Suprapubic skin (tissue), 4 donors: ENCODE results near the gene RAB27A. TPM values are rescaled to one million over a fixed set of nuclear protein-coding genes. Genes with fewer than 3 reads are reported as not detected.

Experiments
- DNase-seq, 2 donors: peaks; one replicate each; pipeline ENCODE4 v3.0.0-alpha.2; 2019; ENCODE audit warnings: low spot score in 2 of 2
- H3K27ac ChIP-seq: fragments of 200-600 bp; sonication (generic); one replicate; pipeline ENCODE4 v1.5.1; 2019
- H3K27me3 ChIP-seq: fragments of 200-600 bp; sonication (generic); one replicate; pipeline ENCODE4 v1.5.1; 2019
- H3K36me3 ChIP-seq: fragments of 200-600 bp; sonication (generic); one replicate; pipeline ENCODE4 v1.5.1; 2019
- H3K4me1 ChIP-seq: fragments of 200-600 bp; sonication (generic); one replicate; pipeline ENCODE4 v1.5.1; 2019
- H3K4me3 ChIP-seq: fragments of 200-600 bp; sonication (generic); one replicate; pipeline ENCODE4 v1.5.1; 2019; ENCODE audit warnings: mild to moderate bottlenecking
- H3K9me3 ChIP-seq: fragments of 200-600 bp; sonication (generic); one replicate; pipeline ENCODE4 v1.5.1; 2019
- EP300 ChIP-seq: sonication (generic); formaldehyde crosslinking; IDR thresholded peaks from one replicate; pipeline ENCODE4 v1.6.1; 2017; ENCODE audit warnings: antibody characterized with exemption
- POLR2A ChIP-seq, 2 donors: fragments of 450-650 bp; IDR thresholded peaks; one replicate each; pipeline ENCODE4 v1.6.1; 2017; ENCODE audit warnings: antibody characterized with exemption in 2 of 2, mild to moderate bottlenecking in 2 of 2, moderate library complexity in 2 of 2
- POLR2AphosphoS5 ChIP-seq, 3 donors: sonication (generic); formaldehyde crosslinking; IDR thresholded peaks; one replicate each; pipeline ENCODE4 v1.6.1; 2017; ENCODE audit warnings: antibody characterized with exemption in 3 of 3
- WGBS: methylation state at CpG from one replicate; pipeline ENCODE4 v1.1.5; 2018; 5-methylcytosine and 5-hydroxymethylcytosine counted together
- total RNA-seq, 4 donors: library from RNA; depleted of rRNA; stranded (reverse); fragments of >200 nt; gene quantifications; one replicate each; pipeline ENCODE4 v1.1.0, GENCODE V29; 2016
- TF ChIP-seq, protein P1 (sequence below), 2 donors: fragments of 200-600 bp in 1 of 2; fragments of 450-650 bp in 1 of 2; sonication (generic) in 1 of 2; IDR thresholded peaks; one replicate each; pipeline ENCODE4 v1.5.1; 2016 to 2019; ENCODE audit warnings: antibody characterized with exemption in 2 of 2, mild to moderate bottlenecking in 1 of 2, moderate library complexity in 1 of 2

The RAB27A gene
- total RNA-seq, 4 donors from 2014 or later = 7.8 to 16.1 (median 9.2) TPM

DNA sequence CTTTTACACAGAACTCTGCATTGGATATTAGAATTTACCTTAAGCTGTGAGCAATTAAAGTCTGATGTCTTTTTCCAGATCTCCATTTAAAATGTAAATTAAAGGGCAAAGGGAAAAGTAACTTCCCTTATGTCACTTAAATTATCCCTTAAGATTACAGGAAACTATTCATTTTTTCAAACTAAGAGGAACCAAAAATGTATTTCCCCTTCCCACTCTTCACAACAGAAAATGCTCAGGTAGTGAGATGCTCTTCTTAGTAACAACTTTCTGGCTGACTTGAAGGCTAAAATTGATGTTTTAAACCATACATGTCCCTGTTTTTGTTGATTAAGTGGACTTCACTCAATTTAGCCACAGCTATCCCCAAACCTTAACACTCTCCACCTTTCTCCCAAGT is 110.5 kb downstream of the RAB27A start:
- H3K4me1 ChIP-seq = no peaks in the 10 kb centered on the region
- no peaks in the 10 kb centered on the region for H3K27me3 ChIP-seq
- no peaks in the 10 kb centered on the region for H3K9me3 ChIP-seq
- H3K27ac ChIP-seq = no peak overlapping the region
- TF ChIP-seq POLR2A (IDR thresholded peaks at IDR 0.05) (no peak), EP300 (no peak), POLR2AphosphoS5 (IDR thresholded peaks at IDR 0.05) (no peak)
- TF ChIP-seq, protein P1, sequence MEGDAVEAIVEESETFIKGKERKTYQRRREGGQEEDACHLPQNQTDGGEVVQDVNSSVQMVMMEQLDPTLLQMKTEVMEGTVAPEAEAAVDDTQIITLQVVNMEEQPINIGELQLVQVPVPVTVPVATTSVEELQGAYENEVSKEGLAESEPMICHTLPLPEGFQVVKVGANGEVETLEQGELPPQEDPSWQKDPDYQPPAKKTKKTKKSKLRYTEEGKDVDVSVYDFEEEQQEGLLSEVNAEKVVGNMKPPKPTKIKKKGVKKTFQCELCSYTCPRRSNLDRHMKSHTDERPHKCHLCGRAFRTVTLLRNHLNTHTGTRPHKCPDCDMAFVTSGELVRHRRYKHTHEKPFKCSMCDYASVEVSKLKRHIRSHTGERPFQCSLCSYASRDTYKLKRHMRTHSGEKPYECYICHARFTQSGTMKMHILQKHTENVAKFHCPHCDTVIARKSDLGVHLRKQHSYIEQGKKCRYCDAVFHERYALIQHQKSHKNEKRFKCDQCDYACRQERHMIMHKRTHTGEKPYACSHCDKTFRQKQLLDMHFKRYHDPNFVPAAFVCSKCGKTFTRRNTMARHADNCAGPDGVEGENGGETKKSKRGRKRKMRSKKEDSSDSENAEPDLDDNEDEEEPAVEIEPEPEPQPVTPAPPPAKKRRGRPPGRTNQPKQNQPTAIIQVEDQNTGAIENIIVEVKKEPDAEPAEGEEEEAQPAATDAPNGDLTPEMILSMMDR (IDR thresholded peaks at IDR 0.05) = no peak
- peaks cover 39% of the 10 kb centered on the region for H3K36me3 ChIP-seq
- DNase-seq = no peak
- no peak overlapping the region for H3K4me3 ChIP-seq

DNA sequence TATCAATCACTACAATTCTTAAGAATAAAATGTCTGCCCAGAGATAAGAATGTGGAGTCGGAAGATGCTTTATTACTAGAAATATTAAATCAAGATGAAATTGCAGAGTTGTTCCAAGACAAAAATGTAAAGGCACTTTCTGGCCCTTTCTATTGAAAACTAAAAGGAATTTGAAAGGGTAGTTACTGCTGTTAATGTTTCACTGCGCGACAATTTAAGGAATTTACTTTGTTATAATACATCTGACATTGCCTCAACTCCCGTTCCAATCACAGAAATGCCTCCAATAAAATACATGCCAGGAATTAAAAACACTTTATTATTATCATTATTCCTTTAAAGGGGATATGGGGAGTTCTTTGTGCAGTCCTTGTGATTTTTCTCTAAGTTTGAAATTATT is 119.3 kb downstream of the RAB27A start:
- no peaks in the 10 kb centered on the region for H3K36me3 ChIP-seq
- no peak overlapping the region for H3K27ac ChIP-seq
- no peaks in the 10 kb centered on the region for H3K9me3 ChIP-seq
- H3K27me3 ChIP-seq = no peaks in the 10 kb centered on the region
- no peaks in the 10 kb centered on the region for H3K4me1 ChIP-seq
- DNase-seq = no peak
- WGBS = 60% methylated on average over 4 of the region's 4 CpGs
- TF ChIP-seq POLR2A (IDR thresholded peaks at IDR 0.05) = no peak
- no peak for TF ChIP-seq POLR2AphosphoS5 (IDR thresholded peaks at IDR 0.05)
- no peak for TF ChIP-seq EP300
- TF ChIP-seq, protein P1 (IDR thresholded peaks at IDR 0.05) = no peak
- H3K4me3 ChIP-seq = no peak overlapping the region

- no peak overlapping the region for H3K4me3 ChIP-seq
- TF ChIP-seq POLR2AphosphoS5 (IDR thresholded peaks at IDR 0.05) = no peak
- TF ChIP-seq, protein P1 (IDR thresholded peaks at IDR 0.05) = peak in 1 of 2 donors; percentile 52
- no peaks in the 10 kb centered on the region for H3K4me1 ChIP-seq
- H3K36me3 ChIP-seq = no peaks in the 10 kb centered on the region
- DNase-seq = no peak
- 71% methylated on average over 11 of the region's 11 CpGs for WGBS
- H3K27ac ChIP-seq = no peak overlapping the region
- H3K27me3 ChIP-seq = no peaks in the 10 kb centered on the region
- H3K9me3 ChIP-seq = no peaks in the 10 kb centered on the region
Measured at GRCh38 chr15:55168350-55168974, 121.2 kb downstream of the RAB27A start.

DNA sequence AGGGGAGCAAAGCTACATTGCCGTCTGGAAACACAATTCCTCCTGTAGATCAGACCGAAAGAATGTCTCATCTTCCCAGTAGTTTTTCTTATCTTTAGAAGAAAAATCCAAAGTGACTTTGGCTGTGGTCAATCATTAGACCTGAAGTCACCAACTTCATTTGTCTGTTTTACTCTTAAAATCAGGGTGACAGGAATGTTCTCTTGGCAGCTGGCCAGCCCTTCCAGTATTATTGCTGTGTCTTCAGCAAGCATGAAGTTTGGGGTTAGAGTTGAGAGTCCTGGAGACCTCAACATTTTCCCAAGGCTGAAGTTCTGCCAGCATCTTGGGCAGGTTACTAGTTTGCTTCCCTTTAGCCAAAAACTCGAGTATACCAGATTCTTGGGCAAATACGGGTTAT is 125.3 kb downstream of the RAB27A start:
- Histone ChIP-seq H3K27me3 (no peaks in the 10 kb centered on the region), H3K4me1 (no peaks in the 10 kb centered on the region), H3K9me3 (no peaks in the 10 kb centered on the region), H3K36me3 (no peaks in the 10 kb centered on the region), H3K4me3 (no peak overlapping the region), H3K27ac (no peak overlapping the region)
- WGBS = 86% methylated on average over 4 of the region's 4 CpGs
- no peak for DNase-seq
- no peak for TF ChIP-seq EP300
- TF ChIP-seq, protein P1 (IDR thresholded peaks at IDR 0.05) = no peak
- no peak for TF ChIP-seq POLR2AphosphoS5 (IDR thresholded peaks at IDR 0.05)
- no peak for TF ChIP-seq POLR2A (IDR thresholded peaks at IDR 0.05)

Other genes starting within 250 kb of the RAB27A start
- 10 to 100 TPM; 52.1 to 56.9 (median 53.7) TPM for gene RSL24D1, start 92.9 kb downstream of the RAB27A start, total RNA-seq
- 10 to 100 TPM in 1 of 4 donors, 1 to 10 TPM in 3; 4.1 to 17.8 (median 8.9) TPM for gene PIGBOS1, start 29.3 kb upstream of the RAB27A start, total RNA-seq
- gene PIGB, start 29.4 kb upstream of the RAB27A start, total RNA-seq = 10 to 100 TPM in 2 of 4 donors, 1 to 10 TPM in 2; 6.7 to 13.2 (median 9.9) TPM
- gene CCPG1, start 118.5 kb upstream of the RAB27A start, total RNA-seq = 10 to 100 TPM; 23.6 to 35.8 (median 26.4) TPM
- 1 to 10 TPM in 3 of 4 donors, not detected in 1; 1.5 to 3.6 (median 2.6) TPM for gene PIERCE2, start 118.7 kb upstream of the RAB27A start, total RNA-seq
- 1 to 10 TPM in 2 of 4 donors, under 1 TPM in 2; 0.55 to 1.1 (median 0.87) TPM for gene DNAAF4, start 218.4 kb upstream of the RAB27A start, total RNA-seq